Gastroesophageal sphincter (tissue), 4 donors: ENCODE measurements around the gene TSN. TPM values are rescaled to one million over a fixed set of nuclear protein-coding genes. Genes with fewer than 3 reads are reported as not detected.

Experiments
- ATAC-seq: fragments of 150-250 bp; one replicate; pipeline ENCODE4 v1.9.1; 2016; ENCODE audit warnings: mild to moderate bottlenecking, moderate library complexity
- H3K27ac ChIP-seq, 4 donors: fragments of 200-600 bp; sonication (generic) in 3 of 4; 1 replicate in 3 of 4; 2 replicates in 1 of 4; pipeline ENCODE4 v1.5.1; 2016 to 2019
- H3K27me3 ChIP-seq: fragments of 200-600 bp; sonication (generic); one replicate; pipeline ENCODE4 v1.5.1; 2019
- H3K36me3 ChIP-seq, 2 donors: fragments of 200-600 bp; sonication (generic); one replicate each; pipeline ENCODE4 v1.5.1; 2019; ENCODE audit warnings: control low read depth in 1 of 2
- H3K4me1 ChIP-seq, 3 donors: fragments of 200-600 bp; sonication (generic); 1 replicate in 2 of 3; 2 replicates in 1 of 3; pipeline ENCODE4 v1.5.1; 2016 to 2019; ENCODE audit warnings: control low read depth in 2 of 3
- H3K4me3 ChIP-seq, 2 donors: fragments of 200-600 bp; sonication (generic); one replicate each; pipeline ENCODE4 v1.5.1; 2019; ENCODE audit warnings: mild to moderate bottlenecking in 1 of 2, moderate library complexity in 1 of 2
- H3K9me3 ChIP-seq, 3 donors: fragments of 200-600 bp; sonication (generic); one replicate each; pipeline ENCODE4 v1.5.1; 2017 to 2019; ENCODE audit warnings: control low read depth in 2 of 3
- EP300 ChIP-seq: sonication (generic); formaldehyde crosslinking; IDR thresholded peaks from one replicate; pipeline ENCODE4 v1.6.1; 2017; ENCODE audit warnings: antibody characterized with exemption, mild to moderate bottlenecking
- POLR2A ChIP-seq, 2 donors: fragments of 450-650 bp; IDR thresholded peaks; one replicate each; pipeline ENCODE4 v1.6.1; 2017; ENCODE audit warnings: antibody characterized with exemption in 2 of 2, mild to moderate bottlenecking in 2 of 2, moderate library complexity in 1 of 2
- POLR2AphosphoS5 ChIP-seq: sonication (generic); formaldehyde crosslinking; IDR thresholded peaks from one replicate; pipeline ENCODE4 v1.6.1; 2017; ENCODE audit warnings: antibody characterized with exemption
- WGBS, 2 donors: methylation state at CpG; one replicate each; pipeline ENCODE4 v1.1.5; 2018; ENCODE audit warnings: low coverage in 1 of 2; 5-methylcytosine and 5-hydroxymethylcytosine counted together
- total RNA-seq, 4 donors: library from RNA; depleted of rRNA; stranded (reverse); fragments of >200 nt; gene quantifications; one replicate each; pipeline ENCODE4 v1.1.0, GENCODE V29; 2016
- TF ChIP-seq, protein P1 (sequence below), 4 experiments: fragments of 200-600 bp in 2 of 4; fragments of 450-650 bp in 2 of 4; sonication (generic) in 1 of 4; IDR thresholded peaks; one replicate each; pipeline ENCODE4 v1.5.1; 2017 to 2019; ENCODE audit warnings: antibody characterized with exemption in 4 of 4, mild to moderate bottlenecking in 2 of 4, moderate library complexity in 2 of 4

Gene TSN
- total RNA-seq, 4 donors from 2014 or later = 29.9 to 41.7 (median 33.7) TPM

DNA sequence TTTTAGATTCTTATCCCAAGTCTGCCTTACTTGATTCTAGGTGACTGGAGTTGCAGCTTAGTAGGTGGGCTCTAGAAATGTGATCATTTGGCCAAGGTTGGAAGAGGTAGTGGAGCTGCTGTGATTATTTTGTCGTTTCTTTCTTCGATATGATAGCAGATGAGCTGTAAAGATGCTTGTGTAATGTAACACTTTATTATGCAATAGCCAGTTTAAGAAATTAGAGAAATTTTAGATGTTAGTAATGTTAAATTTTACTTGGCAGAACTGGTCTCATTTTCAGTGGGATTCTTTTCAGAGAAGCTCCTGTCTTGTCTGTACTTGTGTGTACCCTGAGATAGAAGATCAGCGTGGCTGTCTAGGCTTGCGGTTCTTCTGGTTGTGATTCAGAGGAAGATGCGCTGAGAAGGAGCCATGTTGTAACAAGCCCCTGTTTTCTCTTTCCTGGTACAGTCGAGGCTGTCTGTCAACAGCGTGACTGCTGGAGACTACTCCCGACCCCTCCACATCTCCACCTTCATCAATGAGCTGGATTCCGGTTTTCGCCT is 9.3 kb downstream of the TSN start:
- Histone ChIP-seq H3K27me3 (no peaks in the 10 kb centered on the region), H3K9me3 (no peaks in the 10 kb centered on the region), H3K36me3 (peaks cover 0 to 100% of the 10 kb centered on the region in 2 donors), H3K4me3 (no peak overlapping the region), H3K27ac (no peak overlapping the region), H3K4me1 (no peaks in the 10 kb centered on the region)
- TF ChIP-seq, protein P1, sequence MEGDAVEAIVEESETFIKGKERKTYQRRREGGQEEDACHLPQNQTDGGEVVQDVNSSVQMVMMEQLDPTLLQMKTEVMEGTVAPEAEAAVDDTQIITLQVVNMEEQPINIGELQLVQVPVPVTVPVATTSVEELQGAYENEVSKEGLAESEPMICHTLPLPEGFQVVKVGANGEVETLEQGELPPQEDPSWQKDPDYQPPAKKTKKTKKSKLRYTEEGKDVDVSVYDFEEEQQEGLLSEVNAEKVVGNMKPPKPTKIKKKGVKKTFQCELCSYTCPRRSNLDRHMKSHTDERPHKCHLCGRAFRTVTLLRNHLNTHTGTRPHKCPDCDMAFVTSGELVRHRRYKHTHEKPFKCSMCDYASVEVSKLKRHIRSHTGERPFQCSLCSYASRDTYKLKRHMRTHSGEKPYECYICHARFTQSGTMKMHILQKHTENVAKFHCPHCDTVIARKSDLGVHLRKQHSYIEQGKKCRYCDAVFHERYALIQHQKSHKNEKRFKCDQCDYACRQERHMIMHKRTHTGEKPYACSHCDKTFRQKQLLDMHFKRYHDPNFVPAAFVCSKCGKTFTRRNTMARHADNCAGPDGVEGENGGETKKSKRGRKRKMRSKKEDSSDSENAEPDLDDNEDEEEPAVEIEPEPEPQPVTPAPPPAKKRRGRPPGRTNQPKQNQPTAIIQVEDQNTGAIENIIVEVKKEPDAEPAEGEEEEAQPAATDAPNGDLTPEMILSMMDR (IDR thresholded peaks at IDR 0.05) = no peak
- TF ChIP-seq EP300 = no peak
- WGBS, 2 donors = 82 to 94% methylated on average over 9 to 10 of the region's 10 CpGs
- no peak for ATAC-seq

DNA sequence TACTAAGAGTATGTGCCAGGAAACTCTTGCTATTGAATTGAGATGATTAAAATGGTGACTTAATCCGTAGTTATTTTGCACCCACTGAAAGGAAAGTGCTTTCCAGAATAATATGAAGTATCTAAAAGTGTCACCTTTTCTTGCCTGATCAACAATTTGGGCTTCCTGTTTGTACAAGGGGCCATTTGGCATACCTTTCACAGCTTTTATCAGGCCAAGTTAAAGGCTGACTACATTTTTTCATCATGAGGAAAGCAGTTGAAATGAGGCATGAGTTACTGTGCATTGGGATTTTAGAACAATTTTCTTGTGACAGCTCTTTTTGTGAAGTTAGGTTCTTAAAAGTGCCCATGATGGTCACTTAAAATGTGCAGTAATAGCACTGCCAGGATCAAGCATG is 11.2 kb downstream of the TSN start:
- ATAC-seq = no peak
- no peaks in the 10 kb centered on the region for H3K9me3 ChIP-seq
- no peak overlapping the region for H3K27ac ChIP-seq
- H3K36me3 ChIP-seq = peaks cover 0 to 89% of the 10 kb centered on the region in 2 donors
- no peaks in the 10 kb centered on the region for H3K4me1 ChIP-seq
- no peaks in the 10 kb centered on the region for H3K27me3 ChIP-seq
- TF ChIP-seq, protein P1 (IDR thresholded peaks at IDR 0.05) = no peak
- TF ChIP-seq POLR2AphosphoS5 = no peak
- no peak for TF ChIP-seq POLR2A (IDR thresholded peaks at IDR 0.05)
- no peak for TF ChIP-seq EP300
- WGBS, 2 donors = 91 to 100% methylated on average over 1 of the region's 1 CpG
- H3K4me3 ChIP-seq = no peak overlapping the region

DNA sequence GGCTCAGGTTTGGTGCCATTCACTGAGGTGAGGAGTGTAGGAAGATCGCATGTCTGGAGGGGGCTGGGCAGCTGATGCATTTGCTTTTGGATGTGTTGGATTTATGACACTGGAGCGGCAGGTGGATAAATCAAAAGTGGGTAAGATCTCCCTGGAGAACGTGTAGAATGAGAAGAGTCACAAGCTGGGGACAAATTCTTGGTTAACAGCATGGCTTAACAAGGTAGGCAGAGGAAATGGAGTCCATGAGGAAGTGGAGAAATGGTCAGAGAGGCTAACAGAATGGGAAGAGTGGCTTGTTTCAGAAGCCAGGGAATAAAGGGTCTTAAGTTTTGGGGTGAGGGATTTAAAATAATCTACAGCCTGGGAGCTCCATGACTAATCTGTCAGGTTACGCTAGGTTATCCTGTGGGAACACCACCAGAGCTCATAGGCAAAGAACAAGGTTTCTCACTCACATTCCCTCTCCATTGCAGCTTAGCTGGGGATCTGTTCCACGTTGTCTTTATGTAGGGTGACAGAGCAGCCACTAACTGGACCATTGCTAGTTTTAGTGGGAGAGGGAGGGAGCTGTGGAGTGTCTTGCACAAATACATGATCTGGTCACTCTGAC is 12.8 kb downstream of the TSN start:
- no peak for TF ChIP-seq EP300
- TF ChIP-seq, protein P1 (IDR thresholded peaks at IDR 0.05) = no peak
- no peak for TF ChIP-seq POLR2AphosphoS5
- 82 to 87% methylated on average over 2 to 5 of the region's 5 CpGs for WGBS, 2 donors
- Histone ChIP-seq H3K27me3 (no peaks in the 10 kb centered on the region), H3K27ac (no peak overlapping the region), H3K4me1 (no peaks in the 10 kb centered on the region), H3K9me3 (no peaks in the 10 kb centered on the region), H3K4me3 (no peak overlapping the region), H3K36me3 (peaks cover 0 to 78% of the 10 kb centered on the region in 2 donors)
- no peak for ATAC-seq

DNA sequence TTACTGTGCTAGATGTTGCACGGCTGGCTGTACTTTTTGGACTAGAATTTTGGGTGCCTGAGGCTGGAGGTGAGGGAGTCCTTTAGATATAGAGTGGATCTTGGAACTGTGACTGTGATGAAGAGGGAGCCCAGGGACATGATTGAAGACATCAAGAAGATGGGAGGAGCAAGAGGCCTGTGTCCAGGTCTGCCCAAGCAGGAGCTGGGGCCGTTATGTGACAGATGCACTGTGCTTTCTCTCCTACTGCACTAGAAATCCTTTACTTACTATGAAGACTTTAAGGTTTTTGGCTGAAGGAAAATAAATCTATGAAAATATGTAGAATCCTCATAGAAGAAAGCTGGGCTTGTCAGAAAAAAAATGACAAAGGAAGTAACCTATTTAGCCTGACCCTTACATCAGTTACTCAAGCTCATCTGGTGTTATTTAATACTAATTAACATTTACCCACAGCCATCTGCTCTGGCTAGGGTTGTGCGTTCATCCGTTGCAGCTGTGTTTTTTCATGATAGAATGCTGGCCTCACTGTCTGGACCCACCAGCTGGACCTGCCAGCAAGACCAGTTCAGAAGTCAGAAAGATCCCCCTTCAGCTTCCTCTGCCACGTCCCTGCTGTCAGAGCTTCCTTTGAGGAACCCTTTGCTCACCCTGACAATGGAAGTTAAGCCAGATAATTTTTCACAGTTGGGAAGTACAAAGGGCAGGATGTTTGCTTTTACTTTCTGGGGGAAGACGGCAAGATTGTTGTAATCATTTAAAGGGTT is 16.7 kb downstream of the TSN start:
- Histone ChIP-seq H3K9me3 (no peaks in the 10 kb centered on the region), H3K27me3 (no peaks in the 10 kb centered on the region), H3K27ac (no peak overlapping the region), H3K4me1 (no peaks in the 10 kb centered on the region), H3K4me3 (no peak overlapping the region), H3K36me3 (peaks cover 0 to 39% of the 10 kb centered on the region in 2 donors)
- TF ChIP-seq, protein P1 (IDR thresholded peaks at IDR 0.05) = no peak
- TF ChIP-seq POLR2AphosphoS5 = no peak
- no peak for TF ChIP-seq EP300
- no peak for TF ChIP-seq POLR2A (IDR thresholded peaks at IDR 0.05)
- 45 to 48% methylated on average over 4 to 6 of the region's 6 CpGs for WGBS, 2 donors
- ATAC-seq = no peak

DNA sequence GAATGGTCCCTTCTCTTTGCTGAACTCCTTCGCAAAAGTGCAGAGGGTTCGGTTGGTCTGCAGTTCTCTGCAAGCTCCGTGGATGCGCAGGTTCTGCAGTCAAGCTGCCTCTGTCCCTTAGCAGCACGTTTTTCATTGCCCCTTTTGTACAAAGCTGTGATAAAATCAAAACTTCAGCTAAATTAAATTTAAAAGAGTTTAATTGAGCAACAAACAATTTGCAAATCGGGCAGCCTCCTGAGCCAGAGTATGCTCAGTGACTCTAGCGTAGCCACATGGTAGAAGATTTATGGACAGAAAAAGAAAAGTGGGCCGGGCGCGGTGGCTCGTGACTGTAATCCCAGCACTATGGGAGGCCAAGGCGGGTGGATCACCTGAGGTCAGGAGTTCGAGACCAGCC is 18.8 kb downstream of the TSN start:
- 86 to 91% methylated on average over 10 to 12 of the region's 13 CpGs for WGBS, 2 donors
- no peaks in the 10 kb centered on the region for H3K4me1 ChIP-seq
- H3K9me3 ChIP-seq = no peaks in the 10 kb centered on the region
- TF ChIP-seq EP300 (no peak), POLR2AphosphoS5 (no peak)
- TF ChIP-seq, protein P1 (IDR thresholded peaks at IDR 0.05) = no peak
- no peak overlapping the region for H3K4me3 ChIP-seq
- no peak for ATAC-seq
- H3K27me3 ChIP-seq = no peaks in the 10 kb centered on the region
- H3K27ac ChIP-seq = no peak overlapping the region
- H3K36me3 ChIP-seq = peaks cover 0 to 18% of the 10 kb centered on the region in 2 donors
